ENCODE results near the gene SLC46A3. TPM values are rescaled to one million over a fixed set of nuclear protein-coding genes. Genes with fewer than 3 reads are reported as not detected.

The SLC46A3 gene
- total and polyA plus RNA-seq, 2 of the 13 experiments (the other 11 are each of a cell fraction or from before 2014, with no cell fraction given) = not detected

DNA sequence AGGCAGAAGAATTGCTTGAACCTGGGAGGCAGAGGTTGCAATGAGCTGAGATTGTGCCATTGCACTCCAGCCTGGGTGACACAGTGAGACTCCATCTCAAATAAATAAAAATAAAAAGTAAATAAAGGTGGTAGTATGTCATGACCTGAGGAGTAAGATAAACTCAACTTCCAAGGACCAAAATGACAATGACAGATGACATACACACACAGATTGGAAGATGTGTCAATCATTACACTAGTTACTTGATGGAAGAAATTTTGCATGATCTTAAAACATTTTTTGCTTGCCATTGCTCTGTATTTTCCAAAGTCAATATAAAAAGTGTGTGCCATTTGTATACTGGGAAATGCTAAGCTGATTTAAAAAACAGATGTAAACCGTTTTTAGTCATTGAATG, 4.1 kb downstream of the SLC46A3 start:
- Histone ChIP-seq H3K9me3 (ENCODE audit: low read length) (no peaks in the 10 kb centered on the region), H3K27me3 (ENCODE audit: control insufficient read depth in 1 of 2, insufficient read depth in 2 of 2, low read length in 2 of 2) (0 out of 5 replicates have a peak, but pooled peaks cover 0 to 2% of the 10 kb centered on the region in 2 experiments), H3K4me3 (replicated peaks in 1 of 3; ENCODE audit: insufficient read depth in 1 of 3, low read depth in 2 of 3, low read length in 3 of 3) (no peak overlapping the region), H3K79me2 (ENCODE audit: insufficient read depth, low read length) (no peaks in the 10 kb centered on the region), H3K9ac (ENCODE audit: insufficient read depth, low read depth, low read length) (no peak overlapping the region), H2AFZ (ENCODE audit: low read length) (no peak overlapping the region), H3K4me2 (ENCODE audit: low read depth, low read length) (no peak overlapping the region), H3K36me3 (replicated peaks in 1 of 2; ENCODE audit: control insufficient read depth in 1 of 2, insufficient read depth in 2 of 2, low read length in 2 of 2) (no peaks in the 10 kb centered on the region), H3K4me1 (ENCODE audit: insufficient read depth, low read length) (no peaks in the 10 kb centered on the region), H4K20me1 (ENCODE audit: insufficient read depth, low read length) (no peaks in the 10 kb centered on the region), H3K27ac (ENCODE audit: extremely low read length, insufficient read depth, low read length) (no peak overlapping the region)
- 0% methylated on average over 1 of the region's 1 CpG for WGBS (ENCODE audit: low lambda C conversion rate)
- FAIRE-seq = no peak
- ChIA-PET POLR2A (no interaction called here), CTCF (ENCODE audit: low intra/inter-chr PET ratio, low total read pairs) (no interaction called here)
- TF ChIP-seq ZMYM2 (CRISPR knock-in tag; IDR thresholded peaks at IDR 0.05) (no peak), TARDBP (CRISPR knock-in tag; IDR thresholded peaks at IDR 0.05) (no peak), ZBTB7B (CRISPR knock-in tag; IDR thresholded peaks at IDR 0.05) (no peak), ZNF746 (CRISPR knock-in tag; IDR thresholded peaks at IDR 0.05) (no peak), ZNF790 (CRISPR knock-in tag; IDR thresholded peaks at IDR 0.05; ENCODE audit: borderline replicate concordance) (no peak), SRY (CRISPR knock-in tag; IDR thresholded peaks at IDR 0.05) (no peak), HCFC1 (IDR thresholded peaks at IDR 0.05; ENCODE audit: low read depth, low read length) (no peak), POGZ (CRISPR knock-in tag; IDR thresholded peaks at IDR 0.05) (no peak), HMGA1 (CRISPR knock-in tag; conservative IDR thresholded peaks at IDR 0.05) (no peak)
- TF ChIP-seq, protein P1, sequence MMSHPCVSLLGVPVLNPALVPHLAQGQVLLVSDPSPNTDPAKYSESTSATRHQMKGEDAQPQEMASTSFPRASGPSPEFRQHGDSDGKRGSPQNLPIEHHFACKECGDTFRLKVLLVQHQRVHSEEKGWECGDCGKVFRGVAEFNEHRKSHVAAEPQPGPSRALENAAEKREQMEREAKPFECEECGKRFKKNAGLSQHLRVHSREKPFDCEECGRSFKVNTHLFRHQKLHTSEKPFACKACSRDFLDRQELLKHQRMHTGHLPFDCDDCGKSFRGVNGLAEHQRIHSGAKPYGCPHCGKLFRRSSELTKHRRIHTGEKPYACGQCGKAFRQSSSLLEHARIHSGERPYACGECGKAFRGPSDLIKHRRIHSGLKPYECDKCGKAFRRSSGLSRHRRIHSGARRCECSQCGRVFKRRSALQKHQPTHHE (CRISPR knock-in tag; IDR thresholded peaks at IDR 0.05; ENCODE audit: borderline replicate concordance) = no peak
- BruUV-seq (replicated peaks) = no TSS peak
- ATAC-seq = no peak
- intact Hi-C loops (cut with micrococcal nuclease; ENCODE audit: unreplicated experiment) (no loop called here), in situ Hi-C loops (cut with HindIII; ENCODE audit: extremely low pct_ligation_motif_present, low pct_unique_long_range_greater_than_20kb) (no loop called here)
- DNase-seq (ENCODE audit: low spot score) = no peak
